ENCODE measurements around the gene TIMM29.

GRCh38 chr19:10921199-10921909 lies 7.3 kb upstream of the TIMM29 start:
- no peak for TF ChIP-seq CTCF (IDR thresholded peaks at IDR 0.05)
- TF ChIP-seq POLR2A (IDR thresholded peaks at IDR 0.05), result no peak

All from testis (tissue), 2 donors.